ENCODE data around the gene MTAP.

DNA sequence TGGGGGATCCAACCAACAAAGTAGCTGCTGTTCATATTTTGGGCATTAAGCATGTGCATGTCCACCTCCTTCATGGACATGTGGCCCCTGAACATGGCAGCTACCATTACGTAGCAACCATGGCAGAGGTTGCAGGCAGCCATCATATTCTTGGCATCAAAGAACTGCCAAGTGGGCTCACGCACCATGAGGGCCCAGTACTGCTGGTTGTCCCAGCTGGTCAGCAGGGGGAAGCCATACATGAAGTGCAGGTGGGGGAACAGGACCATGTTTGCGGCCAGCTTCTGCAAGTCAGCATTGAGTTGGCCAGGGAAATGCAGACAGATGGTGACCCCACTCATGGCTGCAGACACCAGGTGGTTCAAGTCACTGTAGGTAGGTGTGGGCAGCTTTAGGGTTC is 9.5 kb downstream of the MTAP start:
- TF ChIP-seq GABPA (IDR thresholded peaks at IDR 0.05 in 1 of 2, conservative IDR thresholded peaks at IDR 0.05 in 1 of 2) (no peak), CTCF (IDR thresholded peaks at IDR 0.05; ENCODE audit: low read depth, low read length, missing input control) (no peak), FOXA2 (IDR thresholded peaks at IDR 0.05) (no peak), ATF3 (IDR thresholded peaks at IDR 0.05) (no peak), HNF4G (IDR thresholded peaks at IDR 0.05) (no peak), RXRA (IDR thresholded peaks at IDR 0.05) (no peak)
